Activated B cell treated with CpG ODN at 0.5 μM for 24 hours (primary cell): ENCODE results near the gene CDK5RAP3. TPM values are rescaled to one million over a fixed set of nuclear protein-coding genes. Genes with fewer than 3 reads are reported as not detected.

Experiments
- ATAC-seq: fragments of 200-7000 bp; cut with Tn5 transposase; one replicate; pipeline ENCODE4 v1.10.0; 2021; ENCODE audit warnings: low read depth, mild to moderate bottlenecking, moderate library complexity
- CTCF ChIA-PET: fragments of 350-600 bp; sonication (Branson Sonifier 250); formaldehyde crosslinking; loops from one replicate; lab custom pipeline; 2021; ENCODE audit warnings: antibody characterized with exemption; lab: Charles Lee
- POLR2A ChIA-PET: fragments of 350-600 bp; sonication (Branson Sonifier 250); formaldehyde crosslinking; loops from one replicate; lab custom pipeline; 2021; ENCODE audit warnings: antibody characterized with exemption; lab: Charles Lee
- DNase-seq: peaks from one replicate; pipeline ENCODE4 v3.0.0; 2022
- H3K27ac Mint-ChIP-seq: one replicate; pipeline ENCODE4 v1.8.0; 2020; ENCODE audit warnings: mixed read lengths
- H3K27me3 Mint-ChIP-seq: one replicate; pipeline ENCODE4 v1.8.0; 2021; ENCODE audit warnings: mixed read lengths
- H3K36me3 Mint-ChIP-seq: one replicate; pipeline ENCODE4 v1.8.0; 2021; ENCODE audit warnings: low read depth, mixed read lengths
- H3K4me1 Mint-ChIP-seq: one replicate; pipeline ENCODE4 v1.8.0; 2021; ENCODE audit warnings: mixed read lengths
- H3K4me3 Mint-ChIP-seq: one replicate; pipeline ENCODE4 v1.8.0; 2020; ENCODE audit warnings: mild to moderate bottlenecking, mixed read lengths
- H3K9me3 Mint-ChIP-seq: one replicate; pipeline ENCODE4 v1.8.0; 2020; ENCODE audit warnings: mixed read lengths
- intact Hi-C: fragments of 100-400 bp; cut with micrococcal nuclease; formaldehyde crosslinking; loops from one replicate; pipeline ENCODE4 v1.15.1; 2024
- total RNA-seq: library from RNA; stranded (reverse); gene quantifications from 2 replicates; pipeline ENCODE4 v1.2.3, GENCODE V29; 2022
- TF ChIP-seq, protein P1 (sequence below): fragments of 200-600 bp; IDR thresholded peaks from one replicate; pipeline ENCODE4 v1.8.0; 2022; ENCODE audit warnings: antibody characterized with exemption, mild to moderate bottlenecking

CDK5RAP3 gene
- total RNA-seq, 1 donor from 2014 or later = 286 TPM

DNA sequence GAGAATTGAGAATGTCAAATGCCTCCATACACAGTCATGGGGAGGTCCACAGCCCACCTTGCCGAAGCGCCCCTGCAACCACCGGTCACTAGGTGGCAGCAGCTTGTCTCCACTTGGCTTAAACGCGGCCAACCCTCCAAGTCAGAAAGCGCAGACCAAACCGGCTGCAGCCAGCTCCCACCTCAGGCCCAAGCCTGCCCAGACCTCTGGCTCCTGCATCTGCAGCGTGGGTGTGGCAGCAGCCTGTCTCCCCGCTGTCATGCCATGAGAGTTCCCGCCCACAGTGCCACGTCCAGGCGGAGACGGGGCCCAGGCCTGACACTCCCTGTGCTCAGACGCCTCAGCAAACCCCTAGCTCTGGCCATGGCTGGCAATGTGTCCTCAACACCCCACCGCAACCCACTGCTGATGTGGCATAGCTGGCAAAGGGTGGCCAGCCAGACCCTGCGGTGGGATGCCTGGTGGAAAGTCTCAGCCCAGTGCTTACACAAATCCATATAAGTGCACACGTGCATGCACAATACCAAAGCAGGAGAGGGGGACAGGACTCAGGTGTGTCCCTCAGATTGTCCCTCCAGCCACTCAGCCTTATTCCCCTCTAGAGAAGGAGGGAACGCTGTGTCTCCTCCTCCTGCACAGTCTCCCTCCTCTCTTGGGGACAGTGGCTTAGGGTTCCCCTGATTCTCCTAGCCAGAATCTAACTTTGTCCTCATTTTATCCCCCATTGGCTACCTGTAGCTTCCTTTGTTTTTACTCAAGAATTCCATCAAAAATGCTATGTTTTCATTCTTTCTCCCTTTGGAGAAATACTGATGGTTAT lies 55.8 kb downstream of the CDK5RAP3 start:
- H3K27me3 Mint-ChIP-seq = peaks cover 17% of the 10 kb centered on the region
- peaks cover 2% of the 10 kb centered on the region for H3K36me3 Mint-ChIP-seq
- no peak overlapping the region for H3K27ac Mint-ChIP-seq
- POLR2A ChIA-PET = interaction anchor here (0.6 to 3.4 kb wide), 13 partner anchors 8 to 575 kb away, joined by 3 to 37 read pairs (median 3); partner anchors contain the start of genes CDK5RAP3 and NFE2L1
- no peaks in the 10 kb centered on the region for H3K9me3 Mint-ChIP-seq
- intact Hi-C loops = loop anchor here (1.0 to 10.0 kb wide), 3 partner anchors 11 to 428 kb away; partner anchors contain the start of gene COPZ2
- peak; percentile 27 for ATAC-seq
- peaks cover 35% of the 10 kb centered on the region for H3K4me1 Mint-ChIP-seq
- TF ChIP-seq, protein P1, sequence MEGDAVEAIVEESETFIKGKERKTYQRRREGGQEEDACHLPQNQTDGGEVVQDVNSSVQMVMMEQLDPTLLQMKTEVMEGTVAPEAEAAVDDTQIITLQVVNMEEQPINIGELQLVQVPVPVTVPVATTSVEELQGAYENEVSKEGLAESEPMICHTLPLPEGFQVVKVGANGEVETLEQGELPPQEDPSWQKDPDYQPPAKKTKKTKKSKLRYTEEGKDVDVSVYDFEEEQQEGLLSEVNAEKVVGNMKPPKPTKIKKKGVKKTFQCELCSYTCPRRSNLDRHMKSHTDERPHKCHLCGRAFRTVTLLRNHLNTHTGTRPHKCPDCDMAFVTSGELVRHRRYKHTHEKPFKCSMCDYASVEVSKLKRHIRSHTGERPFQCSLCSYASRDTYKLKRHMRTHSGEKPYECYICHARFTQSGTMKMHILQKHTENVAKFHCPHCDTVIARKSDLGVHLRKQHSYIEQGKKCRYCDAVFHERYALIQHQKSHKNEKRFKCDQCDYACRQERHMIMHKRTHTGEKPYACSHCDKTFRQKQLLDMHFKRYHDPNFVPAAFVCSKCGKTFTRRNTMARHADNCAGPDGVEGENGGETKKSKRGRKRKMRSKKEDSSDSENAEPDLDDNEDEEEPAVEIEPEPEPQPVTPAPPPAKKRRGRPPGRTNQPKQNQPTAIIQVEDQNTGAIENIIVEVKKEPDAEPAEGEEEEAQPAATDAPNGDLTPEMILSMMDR = no peak
- CTCF ChIA-PET = interaction anchor here (0.6 to 3.5 kb wide), 26 partner anchors 9 to 603 kb away, joined by 3 to 148 read pairs (median 3); partner anchors contain the start of genes CBX1 and NFE2L1
- DNase-seq = peak; percentile 72
- no peak overlapping the region for H3K4me3 Mint-ChIP-seq

DNA sequence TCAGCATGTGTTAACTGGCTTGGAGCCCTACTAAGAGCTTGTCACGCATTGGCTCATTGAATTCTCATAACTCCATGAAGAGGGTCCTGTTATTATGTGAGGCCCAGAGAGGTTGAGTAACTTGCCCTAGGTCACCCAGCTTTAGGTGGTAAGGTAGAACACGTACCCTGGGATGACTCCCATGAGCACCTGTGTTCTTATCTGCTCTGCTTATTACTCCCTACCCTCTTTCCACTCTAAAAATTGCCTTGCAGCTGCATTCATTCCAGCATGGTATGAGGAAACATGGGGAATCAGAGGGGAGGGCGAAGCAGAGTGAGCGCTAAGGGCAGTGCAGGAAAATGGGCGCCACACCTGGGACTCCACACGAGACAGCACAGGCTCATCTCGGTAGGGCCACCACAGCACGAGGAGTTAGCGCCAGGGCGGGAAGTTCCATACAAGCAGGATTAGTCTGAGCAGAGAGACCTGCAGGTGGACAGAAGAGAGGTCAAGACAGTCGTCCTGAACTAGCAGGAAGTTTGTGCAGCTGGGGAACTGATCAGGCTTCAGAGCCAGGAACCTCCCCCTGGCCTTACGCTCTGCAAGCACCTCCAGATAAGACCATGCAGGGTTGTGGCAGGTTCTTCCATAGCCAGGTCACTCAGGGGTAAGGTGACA lies 56.5 kb downstream of the CDK5RAP3 start:
- no peak for ATAC-seq
- Mint-ChIP-seq H3K27me3 (peaks cover 22% of the 10 kb centered on the region), H3K4me1 (peaks cover 35% of the 10 kb centered on the region), H3K36me3 (peaks cover 2% of the 10 kb centered on the region), H3K4me3 (no peak overlapping the region), H3K9me3 (no peaks in the 10 kb centered on the region), H3K27ac (no peak overlapping the region)
- TF ChIP-seq, protein P1 = no peak
- no peak for DNase-seq
- intact Hi-C loops = loop anchor here (5.0 to 10.0 kb wide), 2 partner anchors 280 to 427 kb away; no protein-coding TSS in a partner anchor
- POLR2A ChIA-PET = interaction anchor here (1.2 to 3.4 kb wide), 5 partner anchors 21 to 53 kb away, joined by 3 to 37 read pairs (median 5); partner anchors contain the start of gene NFE2L1
- CTCF ChIA-PET = interaction anchor here (0.7 to 3.5 kb wide), 14 partner anchors 8 to 591 kb away, joined by 3 to 148 read pairs (median 10); partner anchors contain the start of genes CBX1 and NFE2L1

DNA sequence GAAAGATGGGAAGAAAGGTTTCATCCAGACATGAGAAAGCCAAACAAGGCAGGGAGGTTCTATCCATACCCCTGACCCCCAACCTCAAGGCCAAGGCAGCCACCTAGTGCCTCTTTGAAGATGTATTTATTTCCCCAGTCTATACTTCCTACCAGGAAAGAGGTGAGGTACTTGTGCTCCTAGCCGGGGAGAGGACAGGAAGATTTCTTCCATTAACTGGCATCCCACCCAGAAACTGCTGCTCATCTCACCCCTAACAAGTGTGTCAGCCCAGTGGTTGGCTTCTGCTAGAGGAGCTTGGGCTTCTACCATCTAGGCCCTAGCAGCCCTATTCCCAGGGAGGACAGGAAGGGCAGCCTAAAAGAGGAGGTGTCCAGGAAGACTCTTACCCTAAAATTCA lies 57.8 kb downstream of the CDK5RAP3 start:
- Mint-ChIP-seq H3K27ac (no peak overlapping the region), H3K36me3 (peaks cover 2% of the 10 kb centered on the region), H3K27me3 (peaks cover 30% of the 10 kb centered on the region), H3K4me1 (peaks cover 26% of the 10 kb centered on the region), H3K9me3 (no peaks in the 10 kb centered on the region), H3K4me3 (no peak overlapping the region)
- TF ChIP-seq, protein P1 = no peak
- intact Hi-C loops = loop anchor here (5.0 to 10.0 kb wide), 2 partner anchors 279 to 426 kb away; no protein-coding TSS in a partner anchor
- ATAC-seq = no peak
- DNase-seq = no peak
- ChIA-PET CTCF (interaction anchor here (2.6 kb wide), 1 partner anchor 46 kb away, joined by 11 read pairs; no protein-coding TSS in a partner anchor), POLR2A (no interaction called here)

DNA sequence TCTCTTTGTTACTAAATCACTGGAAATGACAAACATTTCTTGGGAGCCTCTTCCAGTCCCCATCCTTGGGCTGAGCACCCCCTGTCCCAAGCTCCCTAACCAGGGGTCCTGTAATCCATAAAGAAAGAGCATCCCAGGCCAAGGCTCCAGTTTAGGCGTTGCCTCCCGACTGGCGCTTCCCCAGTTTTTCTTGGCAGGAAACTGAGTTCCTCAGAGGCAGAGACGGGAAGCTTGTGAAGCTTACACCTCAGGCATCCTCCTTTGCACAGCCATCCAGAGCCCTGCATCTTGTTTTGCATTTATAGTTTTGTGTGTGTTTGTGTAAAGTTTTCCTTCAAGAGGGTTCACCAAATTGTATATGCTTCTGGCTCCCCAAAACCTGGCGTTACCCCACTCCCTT lies 59.6 kb downstream of the CDK5RAP3 start:
- ATAC-seq (no peak), DNase-seq (no peak)
- intact Hi-C loops = no loop called here
- CTCF ChIA-PET = interaction anchor here (2.6 kb wide), 1 partner anchor 44 kb away, joined by 11 read pairs; no protein-coding TSS in a partner anchor
- Mint-ChIP-seq H3K9me3 (no peaks in the 10 kb centered on the region), H3K4me1 (peaks cover 13% of the 10 kb centered on the region), H3K27ac (no peak overlapping the region), H3K36me3 (no peaks in the 10 kb centered on the region), H3K4me3 (no peak overlapping the region), H3K27me3 (peaks cover 31% of the 10 kb centered on the region)
- TF ChIP-seq, protein P1 = no peak
- POLR2A ChIA-PET = interaction anchor here (0.7 to 2.1 kb wide), 4 partner anchors 16 to 187 kb away, joined by 3 to 6 read pairs (median 3); partner anchors contain the start of gene SNX11

Other genes starting within 250 kb of the CDK5RAP3 start
- gene TBX21, start 237.9 kb upstream of the CDK5RAP3 start, total RNA-seq = 3.6 and 3.8 TPM in 2 replicates
- gene OSBPL7, start 149.3 kb upstream of the CDK5RAP3 start, total RNA-seq = 28.8 and 34.4 TPM in 2 replicates
- gene MRPL10, start 139.6 kb upstream of the CDK5RAP3 start, total RNA-seq = 36.4 and 37.4 TPM in 2 replicates
- 1.5 and 1.9 TPM in 2 replicates for gene LRRC46, start 139.4 kb upstream of the CDK5RAP3 start, total RNA-seq
- gene SCRN2, start 129.8 kb upstream of the CDK5RAP3 start, total RNA-seq = 32.1 and 36.3 TPM in 2 replicates
- gene SP6, start 120.0 kb upstream of the CDK5RAP3 start, total RNA-seq = 0.09 TPM in 1 of 2 replicates, not detected in the other
- 26.5 and 28.5 TPM in 2 replicates for gene SP2, start 74.9 kb upstream of the CDK5RAP3 start, total RNA-seq
- 25.1 and 26.5 TPM in 2 replicates for gene PNPO, start 29.5 kb upstream of the CDK5RAP3 start, total RNA-seq
- not detected in 2 replicates for gene PRR15L, start 13.2 kb upstream of the CDK5RAP3 start, total RNA-seq
- gene COPZ2, start 66.7 kb downstream of the CDK5RAP3 start, total RNA-seq = 3.3 and 4.1 TPM in 2 replicates
- 127 and 141 TPM in 2 replicates for gene NFE2L1, start 77.2 kb downstream of the CDK5RAP3 start, total RNA-seq
- gene CBX1, start 130.4 kb downstream of the CDK5RAP3 start, total RNA-seq = 46.0 and 49.5 TPM in 2 replicates
- gene SNX11, start 136.7 kb downstream of the CDK5RAP3 start, total RNA-seq = 129 and 145 TPM in 2 replicates